GM21447 (cell line): ENCODE data around the gene L3HYPDH.

Source experiments
- ATAC-seq: cut with Tn5 transposase; IDR thresholded peaks from one replicate; pipeline ENCODE4 v1.9.1; 2021; ENCODE audit not compliant: unreplicated experiment

L3HYPDH gene

GRCh38 chr14:59483819-59484638, at the start of gene L3HYPDH, which contains the start of gene JKAMP:
Gene L3HYPDH, minus strand, starts transcription at chr14:59484408. Its CDS starts 92 bp downstream, at chr14:59484316.
Gene JKAMP, plus strand, starts transcription at chr14:59484517. Its CDS starts 73 bp downstream, at chr14:59484590.
- peak; percentile 81 for ATAC-seq

DNA sequence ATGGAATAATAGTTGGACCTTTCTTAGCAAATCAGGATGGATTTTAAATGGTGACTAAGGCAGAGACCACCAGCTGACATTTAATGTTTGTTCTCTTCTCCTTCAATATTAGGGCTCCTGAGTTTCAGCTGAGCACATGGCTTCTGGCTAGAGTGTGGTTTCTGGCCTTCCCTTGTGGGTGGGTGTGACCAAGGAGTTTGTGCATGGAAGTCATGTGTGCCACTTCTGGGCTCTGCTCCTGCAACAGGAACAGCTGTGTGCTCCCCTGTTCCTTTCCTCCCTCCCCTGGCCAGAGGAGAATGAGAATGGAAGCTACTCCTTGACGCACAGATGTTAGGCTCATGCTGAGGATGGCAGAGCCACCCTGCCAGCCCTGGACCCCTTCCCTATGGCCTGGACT, 48.2 kb upstream of the L3HYPDH start:
- ATAC-seq, result no peak

GRCh38 chr14:59530349-59530748, 46.1 kb upstream of the L3HYPDH start:
- no peak for ATAC-seq

GRCh38 chr14:59529189-59529588, 45.0 kb upstream of the L3HYPDH start:
- no peak for ATAC-seq

GRCh38 chr14:59520224-59520623, 36.0 kb upstream of the L3HYPDH start:
- ATAC-seq, result no peak

- ATAC-seq, result no peak
Observed at GRCh38 chr14:59511916-59512575, 27.8 kb upstream of the L3HYPDH start.

DNA sequence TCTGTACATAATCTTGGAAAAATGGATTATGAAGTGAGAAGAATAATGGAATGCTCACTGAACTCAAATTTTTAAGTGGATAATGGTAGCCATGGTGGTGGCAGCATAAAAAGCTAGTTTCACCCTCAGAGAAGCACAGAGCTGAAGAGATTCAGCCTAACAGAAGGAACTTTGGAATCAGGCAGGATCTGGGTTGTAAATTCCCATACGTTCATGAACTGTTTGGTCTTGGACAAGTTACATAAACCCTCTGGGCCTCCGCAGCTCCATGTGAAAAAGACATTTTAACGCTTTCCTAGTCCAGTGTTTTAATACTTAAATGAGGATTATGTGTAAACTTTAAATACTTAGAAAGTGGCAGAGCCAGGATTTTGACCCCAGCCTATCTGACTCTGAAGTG, 26.8 kb upstream of the L3HYPDH start:
- no peak for ATAC-seq

DNA sequence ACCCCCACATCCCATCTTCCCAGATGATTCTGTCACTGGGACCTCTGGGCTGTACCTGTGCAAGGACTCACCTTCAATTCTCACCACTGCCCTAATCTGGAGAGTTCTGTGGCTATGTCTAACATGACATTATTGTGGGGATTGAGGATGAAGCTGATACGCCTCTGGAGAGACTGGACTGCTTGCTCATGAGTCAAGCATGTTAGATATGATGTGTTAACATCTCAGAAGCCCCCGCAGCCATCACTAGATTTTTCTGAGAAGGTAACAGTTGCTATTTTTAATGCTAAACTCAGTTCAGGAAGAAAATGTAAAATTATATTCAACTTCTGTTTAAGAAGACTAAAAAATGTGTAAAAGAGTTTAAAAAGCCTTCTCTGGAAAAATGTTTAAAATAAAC, 25.8 kb upstream of the L3HYPDH start:
- no peak for ATAC-seq

DNA sequence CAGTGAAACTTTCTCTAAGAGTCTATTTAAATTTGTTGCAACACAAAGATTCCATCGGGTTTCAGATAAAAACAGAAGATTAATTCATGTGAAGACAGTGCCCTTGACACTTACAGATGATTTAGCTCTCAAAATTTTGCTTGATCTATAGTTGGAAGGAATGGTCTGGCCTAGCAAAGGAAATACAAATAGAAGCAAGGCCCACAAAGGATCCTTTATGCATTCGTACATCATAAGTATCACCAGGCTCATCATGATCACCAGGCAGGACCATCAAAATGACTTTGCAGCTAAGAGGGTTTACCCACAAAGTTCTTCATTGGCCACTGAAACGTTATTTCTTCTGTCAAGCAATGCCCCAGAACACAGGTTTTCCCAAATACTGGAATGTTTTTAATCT, 24.9 kb upstream of the L3HYPDH start:
- no peak for ATAC-seq

DNA sequence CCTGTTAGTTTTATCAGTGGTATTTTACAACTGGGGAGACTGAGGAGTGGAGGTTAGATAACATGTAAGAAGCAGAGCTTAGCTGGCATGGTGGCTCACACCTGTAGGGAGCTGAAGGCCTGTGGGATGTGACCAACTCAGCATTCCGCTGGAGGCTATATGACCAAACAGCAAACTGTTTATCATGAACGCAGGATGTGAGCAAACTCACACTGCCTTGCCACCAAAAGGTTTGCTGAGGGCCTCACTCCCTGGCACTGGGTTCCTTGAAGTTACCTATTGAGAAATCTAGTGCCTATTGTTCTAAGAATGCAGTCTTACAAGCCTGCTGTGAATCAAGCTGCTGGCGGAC, 23.5 kb upstream of the L3HYPDH start:
- ATAC-seq, result no peak

- peak; percentile 81 for ATAC-seq
Observed at GRCh38 chr14:59507063-59507751, 23.0 kb upstream of the L3HYPDH start.

GRCh38 chr14:59503256-59503655, 19.0 kb upstream of the L3HYPDH start:
- ATAC-seq, result no peak

GRCh38 chr14:59500732-59501131, 16.5 kb upstream of the L3HYPDH start:
- ATAC-seq, result no peak

- no peak for ATAC-seq
Observed at GRCh38 chr14:59492384-59492783, 8.2 kb upstream of the L3HYPDH start.

DNA sequence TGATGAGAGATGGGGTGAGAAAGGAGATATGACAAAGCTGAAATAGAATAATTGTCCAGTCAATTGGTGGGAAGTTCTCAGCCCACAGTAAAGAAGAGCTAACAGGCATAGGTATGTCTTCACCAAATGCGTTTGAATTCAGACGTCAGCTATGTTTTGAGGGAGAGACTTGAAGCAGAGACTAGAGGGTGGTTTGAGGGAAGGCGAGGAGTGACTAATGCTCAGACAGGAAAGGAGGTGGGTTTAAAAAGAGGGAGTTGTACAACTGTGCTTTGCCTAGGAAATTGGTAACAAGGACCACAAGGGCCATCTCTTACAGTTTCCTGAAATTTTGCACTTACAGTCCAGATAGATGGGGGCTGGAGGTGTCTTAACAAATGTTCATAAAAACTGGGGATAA, 6.5 kb upstream of the L3HYPDH start:
- no peak for ATAC-seq

GRCh38 chr14:59484639-59485175, 499 bp upstream of the L3HYPDH start:
- peak; percentile 40 for ATAC-seq

DNA sequence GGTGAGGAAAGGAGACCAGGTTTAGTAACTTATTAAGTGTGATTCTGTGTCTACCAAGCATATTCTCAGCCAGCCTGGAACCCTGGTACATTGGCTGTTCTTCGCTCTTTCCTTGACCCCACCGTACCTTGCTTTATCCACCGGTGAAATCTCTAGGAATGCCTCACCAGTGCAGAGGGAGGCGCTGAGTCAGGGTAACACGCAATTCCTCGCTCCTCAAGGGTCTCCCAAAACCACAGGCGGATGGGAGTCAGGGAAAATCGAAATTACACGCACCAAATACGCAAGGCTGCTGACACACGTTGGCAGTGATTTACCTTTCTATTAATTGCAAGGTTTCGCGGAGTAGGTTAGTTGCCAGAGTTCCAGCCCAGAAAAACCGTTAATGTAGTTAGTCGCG, 845 bp downstream of the L3HYPDH start:
- no peak for ATAC-seq

- no peak for ATAC-seq
Observed at GRCh38 chr14:59482541-59483331, 1.5 kb downstream of the L3HYPDH start.

DNA sequence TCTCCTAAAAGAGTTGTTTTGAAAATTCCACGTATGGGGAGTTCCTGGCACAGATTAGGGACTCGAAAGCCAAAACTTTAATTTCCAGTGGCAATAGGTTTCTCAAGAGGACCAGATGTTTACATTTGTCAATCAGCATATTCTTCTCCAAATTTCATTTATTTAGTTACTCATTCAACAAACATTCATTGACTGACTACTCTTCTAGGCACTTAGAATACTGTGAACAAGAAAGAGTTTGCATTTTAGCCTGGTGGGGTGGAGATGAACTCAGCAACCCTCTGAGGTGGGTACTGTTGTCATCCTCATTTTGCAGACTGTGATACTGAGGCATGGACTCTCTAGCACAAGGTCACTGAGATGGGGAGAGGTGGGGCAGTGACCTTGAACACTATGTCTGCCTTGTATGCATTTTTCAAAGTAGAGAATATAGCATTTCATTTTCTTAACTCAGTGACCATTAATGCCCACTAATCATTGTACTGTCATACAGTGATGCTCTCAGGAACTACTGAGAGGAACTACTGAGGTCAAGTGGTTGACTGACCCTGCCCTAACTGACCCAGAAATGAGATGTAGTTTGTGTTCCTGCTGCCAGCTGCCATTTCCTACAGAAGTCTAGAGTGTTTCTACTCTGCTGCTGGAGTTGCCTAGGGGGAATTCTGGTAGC, 2.2 kb downstream of the L3HYPDH start:
- ATAC-seq, result no peak

DNA sequence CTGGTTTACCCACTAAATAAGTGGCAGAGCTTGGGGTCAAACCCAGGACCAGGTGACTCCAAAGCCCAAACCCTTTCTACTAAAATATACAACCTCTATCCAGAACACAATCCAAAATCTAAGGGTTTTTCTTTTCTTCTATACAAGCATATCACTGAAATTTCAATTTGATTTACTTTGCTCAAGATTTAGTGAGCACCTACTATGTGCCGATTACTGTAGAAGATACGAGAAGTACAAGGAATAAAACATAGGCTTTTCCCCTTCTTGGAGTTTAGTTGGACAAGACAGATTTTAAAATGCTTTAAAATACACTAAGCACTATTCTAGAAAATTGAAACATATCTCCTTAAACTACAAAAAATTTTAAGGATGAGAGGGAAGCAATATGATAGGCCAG, 2.8 kb downstream of the L3HYPDH start:
- ATAC-seq, result no peak
